ENCODE results near the gene IL1R2.

DNA sequence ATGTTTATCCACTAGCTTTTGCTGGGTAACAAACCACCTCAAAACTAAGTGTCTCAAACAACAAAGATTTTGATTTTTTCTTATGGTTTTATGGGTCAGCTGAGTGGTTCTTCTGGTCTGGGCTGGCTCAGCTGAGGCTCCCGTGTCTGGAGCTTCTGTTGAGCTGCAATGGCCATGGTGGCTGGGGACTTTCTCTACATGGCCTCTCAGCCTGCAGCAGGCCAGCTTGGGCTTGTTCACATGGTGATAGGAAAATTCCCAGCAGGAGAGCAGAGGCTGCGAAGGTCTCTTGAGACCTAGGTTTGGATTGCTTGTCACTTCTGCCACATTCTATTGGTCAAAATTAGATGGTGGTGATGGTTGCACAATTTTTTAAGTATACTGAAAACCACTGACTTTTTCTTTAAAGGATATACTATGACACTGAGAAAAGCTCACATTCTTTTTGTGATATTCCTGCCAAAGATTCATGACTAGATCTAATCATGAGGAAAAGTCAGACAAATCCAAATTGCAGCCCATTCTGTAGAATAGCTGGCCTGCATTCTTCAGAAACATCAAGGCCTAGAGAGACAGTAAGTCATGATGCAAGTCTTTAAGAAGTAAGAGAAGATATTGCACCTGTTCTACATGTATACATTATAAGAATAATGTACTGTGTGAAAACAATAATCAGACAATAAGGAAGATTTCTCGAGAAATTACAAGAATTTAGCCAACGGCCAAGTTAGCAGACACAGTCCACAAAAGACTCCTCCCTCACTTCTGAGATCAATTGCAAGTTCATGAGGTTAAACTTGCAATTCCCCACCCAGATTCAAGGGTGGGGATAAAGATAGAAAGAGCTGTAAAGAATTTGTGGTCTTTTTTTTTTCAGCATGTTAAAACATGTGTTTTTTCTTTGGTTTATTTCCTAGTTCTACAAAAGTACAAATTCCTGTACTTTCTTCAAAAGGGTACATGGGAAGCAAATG lies 35.0 kb upstream of the IL1R2 start:
- TF ChIP-seq POLR2AphosphoS5 (IDR thresholded peaks at IDR 0.05): no peak
- TF ChIP-seq, protein P1, sequence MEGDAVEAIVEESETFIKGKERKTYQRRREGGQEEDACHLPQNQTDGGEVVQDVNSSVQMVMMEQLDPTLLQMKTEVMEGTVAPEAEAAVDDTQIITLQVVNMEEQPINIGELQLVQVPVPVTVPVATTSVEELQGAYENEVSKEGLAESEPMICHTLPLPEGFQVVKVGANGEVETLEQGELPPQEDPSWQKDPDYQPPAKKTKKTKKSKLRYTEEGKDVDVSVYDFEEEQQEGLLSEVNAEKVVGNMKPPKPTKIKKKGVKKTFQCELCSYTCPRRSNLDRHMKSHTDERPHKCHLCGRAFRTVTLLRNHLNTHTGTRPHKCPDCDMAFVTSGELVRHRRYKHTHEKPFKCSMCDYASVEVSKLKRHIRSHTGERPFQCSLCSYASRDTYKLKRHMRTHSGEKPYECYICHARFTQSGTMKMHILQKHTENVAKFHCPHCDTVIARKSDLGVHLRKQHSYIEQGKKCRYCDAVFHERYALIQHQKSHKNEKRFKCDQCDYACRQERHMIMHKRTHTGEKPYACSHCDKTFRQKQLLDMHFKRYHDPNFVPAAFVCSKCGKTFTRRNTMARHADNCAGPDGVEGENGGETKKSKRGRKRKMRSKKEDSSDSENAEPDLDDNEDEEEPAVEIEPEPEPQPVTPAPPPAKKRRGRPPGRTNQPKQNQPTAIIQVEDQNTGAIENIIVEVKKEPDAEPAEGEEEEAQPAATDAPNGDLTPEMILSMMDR (IDR thresholded peaks at IDR 0.05): no peak
